ENCODE results near the gene C6orf132. TPM values are rescaled to one million over a fixed set of nuclear protein-coding genes. Genes with fewer than 3 reads are reported as not detected.
A peak's percentile ranks its signal among the peaks of the same experiment; 100 is the strongest.

C6orf132 gene
- total and polyA plus RNA-seq, 2 experiments from 2014 or later, result 3.2 to 5.2 TPM

GRCh38 chr6:42120895-42121865, 21.2 kb downstream of the C6orf132 start:
- H4K20me1 ChIP-seq (ENCODE audit: insufficient read depth), result no peaks in the 10 kb centered on the region
- 64 to 67% methylated on average over 8 of the region's 8 CpGs for WGBS, 2 experiments (ENCODE audit: low coverage in 1 of 2, low lambda C conversion rate in 2 of 2, missing lambda C conversion rate in 2 of 2)
- no peaks in the 10 kb centered on the region for H3K9me2 ChIP-seq (ENCODE audit: insufficient read depth)
- no peaks in the 10 kb centered on the region for H3F3A ChIP-seq (ENCODE audit: insufficient read depth)
- H3K9me3 ChIP-seq (ENCODE audit: low read depth), result no peaks in the 10 kb centered on the region
- H3K4me1 ChIP-seq (ENCODE audit: insufficient read depth), result peaks cover 40% of the 10 kb centered on the region
- no peaks in the 10 kb centered on the region for H3K27me3 ChIP-seq (replicated peaks; ENCODE audit: insufficient read depth)
- in situ Hi-C loops (cut with MboI), result no loop called here
- H3K4me2 ChIP-seq (ENCODE audit: unreplicated experiment), result peak overlapping the region; percentile 20
- 0 out of 2 replicates have a peak, but pooled peaks cover under 1% of the 10 kb centered on the region for H3K36me3 ChIP-seq (ENCODE audit: low read depth)
- H3K4me3 ChIP-seq, result no peak overlapping the region
- H3K79me2 ChIP-seq (ENCODE audit: insufficient read depth), result no peaks in the 10 kb centered on the region
- H3K27ac ChIP-seq, result peak overlapping the region; percentile 3; the same call in 1 of the 2 replicates
- H2AFZ ChIP-seq, result no peak overlapping the region
- no peak overlapping the region for H3K9ac ChIP-seq
- TF ChIP-seq EZH2 (IDR thresholded peaks at IDR 0.05; ENCODE audit: insufficient read depth, poor library complexity, severe bottlenecking), result no peak
- TF ChIP-seq EZH2phosphoT487 (IDR thresholded peaks at IDR 0.05; ENCODE audit: insufficient read depth, low read depth), result no peak
- DNase-seq, result peak; percentile 64

- peak; percentile 82 for DNase-seq
- Histone ChIP-seq H3K36me3 (ENCODE audit: low read depth) (no peaks in the 10 kb centered on the region), H3K27ac (peak overlapping the region; percentile 33), H3K4me2 (ENCODE audit: unreplicated experiment) (no peak overlapping the region), H3K4me1 (ENCODE audit: insufficient read depth) (peaks cover 38% of the 10 kb centered on the region), H4K20me1 (ENCODE audit: insufficient read depth) (no peaks in the 10 kb centered on the region), H3F3A (ENCODE audit: insufficient read depth) (no peaks in the 10 kb centered on the region), H3K9me2 (ENCODE audit: insufficient read depth) (no peaks in the 10 kb centered on the region), H2AFZ (no peak overlapping the region; the same call in 1 of the 2 replicates), H3K9me3 (ENCODE audit: low read depth) (no peaks in the 10 kb centered on the region), H3K4me3 (no peak overlapping the region), H3K27me3 (replicated peaks; ENCODE audit: insufficient read depth) (no peaks in the 10 kb centered on the region), H3K79me2 (ENCODE audit: insufficient read depth) (no peaks in the 10 kb centered on the region), H3K9ac (0 out of 2 replicates have a peak overlapping the region, but pooled peaks have one; percentile 27)
- TF ChIP-seq EZH2 (IDR thresholded peaks at IDR 0.05; ENCODE audit: insufficient read depth, poor library complexity, severe bottlenecking), result no peak
- TF ChIP-seq EZH2phosphoT487 (IDR thresholded peaks at IDR 0.05; ENCODE audit: insufficient read depth, low read depth), result no peak
- 23 to 26% methylated on average over 10 of the region's 10 CpGs for WGBS, 2 experiments (ENCODE audit: low coverage in 1 of 2, low lambda C conversion rate in 2 of 2, missing lambda C conversion rate in 2 of 2)
- in situ Hi-C loops (cut with MboI), result no loop called here
These were observed 24.0 kb downstream of the C6orf132 start for GRCh38 chr6:42118162-42119001.

DNA sequence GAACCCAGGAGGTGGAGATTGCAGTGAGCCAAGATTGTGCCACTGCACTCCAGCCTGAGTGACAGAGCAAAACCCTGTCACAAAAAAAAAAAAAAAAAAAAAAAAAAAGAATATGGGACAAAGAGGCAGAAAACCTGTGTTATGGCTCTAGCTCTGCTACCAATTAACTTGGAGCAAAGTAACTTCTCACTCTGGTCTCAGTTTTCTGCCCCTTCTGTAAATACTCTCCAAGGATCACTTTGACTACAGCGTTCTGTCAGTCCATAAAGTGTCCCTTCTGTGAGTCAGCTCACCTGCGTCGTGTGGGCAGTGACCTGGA, 24.6 kb downstream of the C6orf132 start:
- H3K36me3 ChIP-seq (ENCODE audit: low read depth), result no peaks in the 10 kb centered on the region

GRCh38 chr6:42113936-42114636, 28.3 kb downstream of the C6orf132 start:
- peaks cover 12% of the 10 kb centered on the region for H3K4me1 ChIP-seq (ENCODE audit: insufficient read depth)
- H3K9ac ChIP-seq, result no peak overlapping the region
- H3K79me2 ChIP-seq (ENCODE audit: insufficient read depth), result no peaks in the 10 kb centered on the region
- no peak overlapping the region for H3K27ac ChIP-seq
- no peaks in the 10 kb centered on the region for H3K36me3 ChIP-seq (ENCODE audit: low read depth)
- H4K20me1 ChIP-seq (ENCODE audit: insufficient read depth), result no peaks in the 10 kb centered on the region
- no peaks in the 10 kb centered on the region for H3K27me3 ChIP-seq (replicated peaks; ENCODE audit: insufficient read depth)
- no peak for TF ChIP-seq EZH2 (IDR thresholded peaks at IDR 0.05; ENCODE audit: insufficient read depth, poor library complexity, severe bottlenecking)
- TF ChIP-seq EZH2phosphoT487 (IDR thresholded peaks at IDR 0.05; ENCODE audit: insufficient read depth, low read depth), result no peak
- H3K4me2 ChIP-seq (ENCODE audit: unreplicated experiment), result no peak overlapping the region
- H3F3A ChIP-seq (ENCODE audit: insufficient read depth), result no peaks in the 10 kb centered on the region
- WGBS, 2 experiments (ENCODE audit: low coverage in 1 of 2, low lambda C conversion rate in 2 of 2, missing lambda C conversion rate in 2 of 2), result 68 to 69% methylated on average over 5 of the region's 5 CpGs
- no peak overlapping the region for H3K4me3 ChIP-seq
- in situ Hi-C loops (cut with MboI), result no loop called here
- no peaks in the 10 kb centered on the region for H3K9me3 ChIP-seq (ENCODE audit: low read depth)
- H3K9me2 ChIP-seq (ENCODE audit: insufficient read depth), result no peaks in the 10 kb centered on the region
- no peak overlapping the region for H2AFZ ChIP-seq
- DNase-seq, result peak; percentile 20

More for the DNA sequence above, 24.6 kb downstream of the C6orf132 start:
- TF ChIP-seq EZH2phosphoT487 (IDR thresholded peaks at IDR 0.05; ENCODE audit: insufficient read depth, low read depth) (no peak), EZH2 (IDR thresholded peaks at IDR 0.05; ENCODE audit: insufficient read depth, poor library complexity, severe bottlenecking) (no peak)
- 42 to 51% methylated on average over 3 of the region's 3 CpGs for WGBS, 2 experiments (ENCODE audit: low coverage in 1 of 2, low lambda C conversion rate in 2 of 2, missing lambda C conversion rate in 2 of 2)
- H2AFZ ChIP-seq, result no peak overlapping the region
- H3K27ac ChIP-seq, result peak overlapping the region; percentile 33; the same call in 1 of the 2 replicates
- no peak for DNase-seq
- in situ Hi-C loops (cut with MboI), result no loop called here
- no peaks in the 10 kb centered on the region for H3K9me3 ChIP-seq (ENCODE audit: low read depth)
- H3K4me3 ChIP-seq, result no peak overlapping the region
- H3K4me2 ChIP-seq (ENCODE audit: unreplicated experiment), result no peak overlapping the region
- H3K4me1 ChIP-seq (ENCODE audit: insufficient read depth), result peaks cover 32% of the 10 kb centered on the region
- no peaks in the 10 kb centered on the region for H3K79me2 ChIP-seq (ENCODE audit: insufficient read depth)
- no peaks in the 10 kb centered on the region for H3K27me3 ChIP-seq (replicated peaks; ENCODE audit: insufficient read depth)
- no peaks in the 10 kb centered on the region for H4K20me1 ChIP-seq (ENCODE audit: insufficient read depth)
- H3F3A ChIP-seq (ENCODE audit: insufficient read depth), result no peaks in the 10 kb centered on the region
- H3K9me2 ChIP-seq (ENCODE audit: insufficient read depth), result no peaks in the 10 kb centered on the region
- H3K9ac ChIP-seq, result 0 out of 2 replicates have a peak overlapping the region, but pooled peaks have one; percentile 27

Measured in GM23248 (cell line).